ENCODE results near the gene GHR.

GHR gene

DNA sequence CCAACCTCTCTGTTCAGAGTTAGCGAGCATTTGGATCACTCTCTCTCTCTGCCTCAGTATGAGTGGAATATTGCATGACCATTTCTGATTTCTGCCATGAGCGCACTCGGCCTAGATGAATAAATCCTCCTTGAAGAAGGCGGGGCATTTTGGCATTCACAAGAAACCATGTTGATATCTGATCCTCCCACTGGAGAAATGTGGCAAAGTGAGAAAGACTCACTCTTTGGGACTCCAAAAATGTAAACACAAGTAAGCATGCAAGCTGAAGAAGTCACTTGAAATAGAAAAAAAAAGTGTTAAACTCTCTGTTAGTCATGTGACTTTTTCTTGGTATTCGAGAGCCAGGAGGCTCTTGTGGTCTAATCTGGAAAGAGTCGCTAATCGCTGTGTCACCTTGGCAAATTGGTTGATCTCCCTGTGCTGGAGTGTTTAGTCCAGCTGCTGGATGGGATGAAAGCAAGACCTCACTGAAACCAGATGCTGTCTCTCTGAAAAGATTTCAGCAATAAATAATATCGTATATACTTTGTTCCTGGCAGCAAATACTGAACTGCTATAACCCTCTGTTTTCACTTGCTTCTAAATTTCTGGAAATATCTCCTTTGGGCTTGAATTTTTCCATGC, 95.5 kb downstream of the GHR start:
- DNase-seq, result no peak

DNA sequence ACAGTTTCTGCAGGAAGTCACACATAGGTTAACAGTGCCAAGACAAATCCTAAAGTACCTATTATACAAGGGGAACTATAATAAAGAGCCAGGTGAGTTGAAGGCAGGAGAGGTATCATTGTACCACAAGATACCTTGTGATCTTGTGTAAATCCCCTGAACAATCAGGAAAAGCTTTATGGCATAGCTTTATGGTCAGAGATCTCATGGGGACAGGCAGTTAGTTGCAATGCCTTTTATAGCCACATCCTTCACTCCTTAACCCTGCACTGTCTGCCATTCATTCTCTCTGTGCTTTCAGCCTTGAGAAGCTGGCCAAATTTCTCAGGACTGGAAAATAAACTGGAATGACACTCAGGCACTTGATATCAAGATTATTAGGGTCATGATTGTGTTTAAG, 97.0 kb downstream of the GHR start:
- no peak for DNase-seq

DNA sequence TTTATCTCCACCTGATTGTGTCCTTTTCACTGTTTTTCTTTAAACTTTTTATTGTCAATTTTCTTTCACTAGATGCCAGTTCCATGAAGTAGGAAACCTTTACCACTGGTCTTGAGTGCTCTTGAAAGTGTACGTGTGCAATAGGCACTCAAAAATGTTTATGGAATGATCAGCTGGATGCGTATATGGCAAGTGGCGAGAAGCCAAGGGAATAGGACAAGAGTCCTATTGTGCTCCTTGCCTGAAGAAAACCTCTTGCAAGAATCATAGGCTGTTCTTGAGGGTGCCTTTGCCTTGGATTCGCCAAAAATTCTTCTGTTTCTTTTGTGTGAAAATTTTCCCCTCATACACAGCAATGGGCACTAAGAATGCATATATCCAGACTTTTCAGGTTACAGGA, 97.7 kb downstream of the GHR start:
- DNase-seq, result no peak

DNA sequence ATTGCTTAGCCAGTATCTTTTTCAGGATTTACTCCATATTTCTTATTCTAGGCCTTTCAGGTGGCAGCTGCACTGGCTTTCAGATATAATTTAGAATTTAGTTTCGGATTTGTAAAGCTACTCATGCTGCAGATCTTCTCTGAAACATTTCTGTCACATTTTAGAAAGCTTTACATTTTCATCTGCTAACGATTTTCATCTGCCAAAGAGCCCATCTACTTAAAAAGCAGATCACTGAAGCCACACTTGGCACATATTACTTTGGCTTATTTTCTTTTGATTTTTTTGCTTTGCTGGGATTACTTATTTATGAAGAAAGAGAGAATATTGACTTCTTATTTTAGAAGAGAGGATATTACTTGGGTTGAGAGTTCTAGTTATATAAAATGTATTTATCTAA, 98.2 kb downstream of the GHR start:
- DNase-seq, result no peak

DNA sequence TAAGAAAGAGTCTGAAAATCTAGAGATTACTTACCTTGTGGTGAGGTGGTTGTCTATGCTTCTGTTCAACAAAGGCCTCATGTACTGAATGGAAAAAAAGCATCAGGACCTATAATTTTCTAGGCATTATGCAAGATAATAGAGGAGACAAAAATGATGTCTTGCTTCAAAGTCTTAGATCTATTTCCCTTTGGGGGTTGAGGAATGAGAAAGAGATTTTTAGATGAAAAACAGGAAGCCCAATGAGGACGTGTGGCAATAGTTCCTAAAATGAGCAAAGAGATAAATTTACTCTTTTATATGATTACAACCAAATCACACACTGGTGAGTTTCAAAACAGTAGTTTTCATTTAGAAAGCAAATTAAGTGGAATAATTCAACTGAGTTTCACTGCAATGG, 99.5 kb downstream of the GHR start:
- no peak for DNase-seq

DNA sequence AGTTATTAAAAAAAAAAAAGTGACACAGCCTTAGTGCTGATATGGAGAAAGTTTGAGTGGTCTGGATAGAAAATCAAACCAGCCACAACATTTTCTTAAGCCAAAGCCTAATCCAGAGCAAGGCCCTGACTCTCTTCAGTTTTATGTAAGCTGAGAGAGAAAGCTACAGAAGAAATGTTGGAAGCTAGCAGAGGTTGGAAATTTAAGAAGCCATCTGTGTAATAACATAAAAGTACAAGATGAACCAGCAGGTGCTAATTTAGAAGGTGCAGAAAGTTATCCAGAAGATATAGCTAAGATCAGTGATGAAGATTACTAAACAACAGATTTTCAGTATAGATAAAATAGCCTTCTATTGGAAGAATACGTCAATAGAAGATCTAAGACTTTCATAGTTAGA, 102.9 kb downstream of the GHR start:
- no peak for DNase-seq

DNA sequence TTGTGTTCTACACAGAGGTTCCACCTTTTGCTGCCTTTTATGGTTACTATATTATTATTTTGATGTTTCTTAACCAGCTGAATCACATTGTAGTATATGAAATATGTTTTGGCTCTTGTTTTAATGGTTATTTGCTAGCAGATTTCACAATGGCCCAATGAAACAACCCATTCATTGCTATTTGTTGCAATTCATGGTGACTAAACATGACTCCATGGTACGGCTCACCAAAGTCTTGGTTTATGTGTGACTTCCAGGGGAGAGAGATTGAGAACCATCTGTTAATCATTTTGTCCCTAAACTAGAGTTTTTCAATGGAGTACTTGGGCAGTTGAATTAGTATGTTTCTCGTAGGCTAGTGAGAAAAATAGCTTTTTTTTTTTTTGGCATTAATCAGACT, 108.4 kb downstream of the GHR start:
- no peak for DNase-seq

DNA sequence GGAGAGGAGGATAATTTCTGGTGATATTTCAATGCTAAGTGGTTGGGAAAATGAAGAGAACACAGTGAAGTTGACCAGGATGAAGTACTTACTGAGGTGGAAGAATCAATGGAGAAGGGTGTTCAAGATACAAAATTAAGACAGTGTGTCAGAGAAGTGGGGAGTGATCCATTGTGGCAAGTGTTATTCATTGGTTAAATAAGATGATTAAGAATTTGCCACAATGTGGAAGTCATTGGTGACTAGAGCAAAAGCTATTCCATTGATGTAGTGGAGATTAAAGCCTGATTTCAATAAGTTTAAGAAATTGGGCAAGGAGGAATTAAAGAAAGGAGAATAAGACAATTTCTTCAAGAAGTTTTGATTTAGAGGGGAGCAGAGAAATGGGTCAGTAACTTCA, 118.9 kb downstream of the GHR start:
- DNase-seq, result no peak

DNA sequence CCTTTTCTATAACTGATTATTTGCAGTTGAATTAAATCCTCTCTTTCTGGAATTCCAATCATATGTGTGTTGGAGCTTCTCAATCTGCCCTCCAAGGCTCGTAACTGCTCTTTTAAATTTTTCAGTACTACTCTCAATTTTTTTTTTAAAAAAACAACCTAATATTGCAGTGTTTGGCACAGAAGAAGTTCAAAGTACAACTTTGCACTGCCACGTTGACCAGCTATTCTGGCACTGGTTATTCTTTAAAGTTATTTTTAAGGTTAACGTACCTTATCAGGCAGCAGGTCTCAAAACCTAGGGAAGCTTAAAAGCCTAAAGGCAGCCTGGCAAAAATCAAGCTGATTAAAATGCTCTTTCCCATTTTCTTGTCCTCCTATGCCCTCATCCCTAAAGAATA, 120.5 kb downstream of the GHR start:
- DNase-seq, result no peak

DNA sequence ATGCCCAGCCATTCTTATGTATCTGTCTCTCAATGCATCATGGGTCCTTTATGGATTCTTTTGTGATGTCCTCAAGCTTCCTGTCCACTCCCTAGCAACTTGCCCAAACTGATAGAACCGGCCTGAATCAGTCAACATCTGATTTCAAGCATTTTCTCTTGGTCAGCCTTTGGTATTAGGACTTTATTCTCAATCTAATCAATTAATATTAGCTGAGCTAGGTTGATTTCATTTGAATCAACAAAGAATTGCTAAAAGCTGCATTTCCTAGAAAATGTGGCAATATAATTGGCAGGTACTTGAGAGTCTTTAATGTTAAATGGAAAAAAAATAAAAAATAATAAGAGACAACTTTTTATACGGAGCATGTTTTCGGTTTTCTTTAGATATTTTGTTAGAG, 121.8 kb downstream of the GHR start:
- no peak for DNase-seq

DNA sequence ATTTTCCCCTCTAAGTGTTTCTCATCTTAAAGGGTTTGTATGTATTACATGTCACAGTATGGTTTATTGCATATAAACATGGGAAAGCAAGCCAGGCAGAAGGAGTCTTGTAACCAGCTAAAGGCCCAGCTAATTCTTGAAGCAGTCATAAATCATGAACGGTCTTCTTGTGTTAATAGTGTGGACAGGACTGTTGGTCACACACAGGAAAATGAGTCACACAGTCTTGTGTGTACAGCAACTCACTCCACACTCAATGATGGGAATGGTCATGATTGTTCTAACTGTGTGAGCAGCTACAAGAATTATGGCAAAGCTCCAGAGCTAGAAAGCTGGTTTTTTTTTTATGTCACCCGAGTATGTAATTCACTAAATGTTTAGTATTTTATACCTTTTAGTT, 123.9 kb downstream of the GHR start:
- DNase-seq, result no peak

DNA sequence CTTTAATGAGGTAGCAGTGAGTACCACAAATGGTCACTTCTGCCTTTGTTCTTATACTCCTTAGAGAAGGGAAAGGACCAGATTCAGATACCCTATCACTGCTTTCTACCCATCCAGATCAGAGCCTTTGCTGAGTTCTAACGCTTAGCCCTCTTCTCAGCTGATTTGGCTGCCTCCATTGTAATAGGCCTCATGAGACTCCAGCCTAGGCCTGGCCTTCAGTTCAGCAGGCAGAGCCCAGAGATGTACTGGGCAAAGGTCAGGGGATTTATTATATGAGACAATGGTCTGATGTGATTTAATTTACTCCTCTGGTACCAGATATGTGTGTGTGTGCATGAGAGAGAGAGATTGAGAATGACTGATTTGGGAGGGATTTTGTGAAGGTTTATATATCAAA, 124.7 kb downstream of the GHR start:
- DNase-seq, result no peak

DNA sequence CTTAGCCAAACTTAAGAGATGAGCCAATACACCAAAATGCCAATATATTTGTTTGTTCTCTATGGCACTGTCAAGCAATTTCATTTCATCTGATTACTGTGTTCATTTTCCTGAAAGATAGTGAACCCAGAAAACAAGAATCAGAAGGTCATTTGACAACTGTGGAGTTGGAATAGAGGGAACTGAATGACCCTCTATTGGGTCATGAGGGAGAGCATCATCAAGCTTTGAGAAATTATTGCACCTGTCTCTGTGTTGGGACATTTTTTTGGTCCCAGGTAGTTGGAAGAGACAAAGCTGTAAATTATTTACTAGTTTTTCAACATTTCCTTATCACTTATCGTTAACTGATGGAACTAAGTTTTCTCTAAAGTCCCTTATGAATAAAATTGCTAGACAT, 129.4 kb downstream of the GHR start:
- DNase-seq, result no peak

DNA sequence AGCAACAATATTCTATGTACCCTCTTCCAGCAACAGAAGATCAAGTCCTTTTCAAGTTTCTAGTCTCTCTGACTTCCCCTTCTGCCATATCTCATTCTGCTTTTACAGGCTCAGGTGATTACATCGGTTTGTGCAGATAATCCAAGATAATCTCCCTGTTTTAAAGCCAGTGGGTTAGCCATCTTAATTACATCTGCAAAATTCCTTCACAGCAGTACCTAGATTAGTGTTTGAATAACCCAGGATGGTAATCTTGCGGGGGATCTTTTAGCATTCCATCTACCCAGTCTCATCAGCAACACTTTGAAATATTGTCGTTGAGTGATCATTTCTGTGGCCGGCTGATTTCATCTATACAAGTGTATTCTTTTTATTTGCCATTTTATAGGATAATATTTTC, 130.2 kb downstream of the GHR start:
- DNase-seq, result no peak

DNA sequence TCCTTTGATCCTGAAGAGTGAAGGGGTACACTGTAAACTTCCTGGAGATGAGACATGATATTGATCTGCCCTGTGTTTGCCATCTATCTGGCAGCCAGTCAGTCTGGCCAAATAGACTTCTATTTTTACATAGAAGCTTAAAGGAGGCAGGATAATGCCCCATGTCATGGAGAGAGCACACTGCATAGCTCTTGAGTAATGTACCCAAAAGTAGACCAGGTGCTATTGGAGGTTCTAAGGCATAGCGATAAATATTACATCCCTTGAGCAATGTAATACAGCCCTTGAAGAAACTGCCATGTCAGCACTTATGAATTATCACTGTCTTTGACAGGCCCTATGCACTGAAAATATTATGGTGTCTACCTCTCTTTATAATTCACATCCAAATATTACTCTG, 131.8 kb downstream of the GHR start:
- DNase-seq, result no peak

DNA sequence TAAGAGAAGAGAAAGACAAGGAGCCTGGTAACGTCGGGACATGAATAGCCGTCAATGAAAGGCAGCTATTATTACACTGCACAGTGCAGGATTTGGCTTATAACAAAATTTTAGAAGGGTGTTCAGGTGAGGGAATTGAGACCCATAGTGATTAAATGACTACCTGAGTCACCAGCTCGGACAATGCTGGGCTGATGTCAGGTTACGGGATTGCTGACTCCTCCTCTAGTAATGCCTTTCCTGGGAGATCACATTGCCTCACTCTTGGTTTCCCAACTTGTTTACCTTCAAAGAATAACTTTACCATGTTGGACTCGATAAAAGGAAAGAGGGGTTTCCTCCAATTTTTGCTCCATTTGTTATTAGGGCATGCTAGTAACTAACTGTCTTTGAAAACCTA, 132.6 kb downstream of the GHR start:
- DNase-seq, result no peak

DNA sequence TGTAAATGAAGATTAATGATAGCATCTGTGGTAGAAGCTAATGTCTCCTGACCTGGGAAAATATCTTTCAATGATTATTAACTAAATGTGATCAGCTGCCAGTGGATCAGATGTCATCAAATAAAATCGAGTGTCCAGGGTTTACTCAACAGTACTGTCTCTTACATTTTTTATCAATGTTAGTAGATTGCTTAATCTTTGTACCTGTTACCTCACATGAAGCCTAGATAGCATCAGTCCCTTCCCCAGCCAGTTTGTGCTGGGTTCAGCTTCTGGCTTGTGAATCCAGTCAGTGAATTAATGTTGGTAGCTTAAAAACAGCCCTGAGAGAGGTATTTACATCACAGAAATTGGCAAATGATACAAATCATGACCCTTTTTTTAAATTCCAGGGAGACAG, 134.4 kb downstream of the GHR start:
- DNase-seq, result no peak

DNA sequence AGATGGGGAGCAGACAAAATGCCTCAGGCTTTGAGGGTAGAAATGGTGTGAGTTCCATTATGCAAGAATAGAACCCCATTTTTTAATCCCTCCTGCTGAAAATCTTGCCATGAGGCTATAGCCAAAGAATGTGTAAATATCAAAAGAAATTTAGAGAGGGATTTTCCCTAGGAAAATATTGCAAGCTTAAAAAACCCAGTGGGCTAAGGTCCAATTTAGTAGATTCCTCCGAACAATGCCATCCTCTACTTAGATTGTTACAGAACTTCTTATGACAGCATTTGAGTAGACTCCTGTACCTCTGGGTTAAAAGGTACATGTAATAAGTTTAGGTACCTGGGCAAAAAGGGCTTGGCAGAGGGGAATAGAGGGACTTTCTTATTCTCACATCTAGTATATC, 138.4 kb downstream of the GHR start:
- no peak for DNase-seq

DNA sequence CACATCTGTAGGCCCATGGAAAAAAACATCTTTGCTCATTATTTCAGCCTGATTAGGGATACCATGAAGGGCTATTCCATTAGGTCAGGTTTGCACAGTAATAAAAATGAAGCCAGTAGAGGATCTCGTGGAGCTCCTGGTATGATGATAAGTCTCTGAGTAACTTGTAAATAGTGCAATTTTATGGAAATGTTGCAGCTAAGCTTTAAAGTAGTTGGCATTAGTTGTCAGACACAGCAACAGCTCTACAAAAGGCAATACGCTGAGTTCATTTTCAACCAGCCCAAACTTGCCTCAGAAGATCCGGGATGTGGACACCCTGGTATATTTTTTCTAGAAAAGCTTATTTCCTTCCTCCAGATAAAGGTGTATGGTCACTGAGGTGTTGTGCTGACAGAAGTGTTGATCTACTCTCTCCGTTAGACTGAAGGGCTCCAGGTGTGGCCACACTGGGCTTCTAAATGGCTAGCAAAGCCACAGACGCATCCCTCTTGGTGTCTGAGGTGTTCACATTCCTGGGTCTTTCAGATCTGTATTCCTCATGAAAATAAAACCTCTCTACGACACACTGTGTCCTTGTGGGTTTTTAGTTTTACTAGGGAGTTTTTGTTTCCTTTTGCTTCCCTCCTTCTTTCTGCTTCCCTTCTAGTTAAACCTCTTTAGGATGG, 141.6 kb downstream of the GHR start:
- DNase-seq, result no peak

DNA sequence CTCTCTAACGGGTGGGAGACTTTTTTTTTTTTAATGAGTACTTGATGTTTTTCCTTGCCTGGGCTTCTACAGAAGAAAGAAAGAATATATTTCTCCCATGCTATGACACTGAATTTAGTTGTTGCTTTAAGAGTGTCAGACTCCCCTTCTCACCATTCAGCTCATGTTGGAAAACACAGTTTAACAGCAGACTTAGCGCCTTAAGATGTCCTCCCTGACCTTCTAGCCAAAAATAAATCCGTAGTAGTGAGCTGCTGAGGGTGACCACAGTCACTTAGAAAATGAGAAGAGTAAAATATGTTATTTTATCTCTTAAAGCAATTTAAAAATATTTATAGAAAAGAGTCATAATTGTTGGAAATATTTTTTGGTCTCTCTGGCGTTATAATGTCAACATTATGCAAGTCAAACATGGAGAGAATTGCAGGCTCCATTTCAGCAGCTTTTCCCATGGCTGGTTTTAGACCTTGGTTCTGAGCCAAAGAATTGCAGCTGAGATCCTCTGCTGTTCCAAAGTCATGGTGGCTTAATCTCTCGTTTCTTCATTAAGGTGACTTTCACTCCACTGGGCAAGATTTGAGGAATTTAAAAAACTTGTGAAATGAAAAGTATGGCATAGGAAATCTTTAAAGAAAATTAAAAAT, 143.5 kb downstream of the GHR start:
- DNase-seq, result no peak

DNA sequence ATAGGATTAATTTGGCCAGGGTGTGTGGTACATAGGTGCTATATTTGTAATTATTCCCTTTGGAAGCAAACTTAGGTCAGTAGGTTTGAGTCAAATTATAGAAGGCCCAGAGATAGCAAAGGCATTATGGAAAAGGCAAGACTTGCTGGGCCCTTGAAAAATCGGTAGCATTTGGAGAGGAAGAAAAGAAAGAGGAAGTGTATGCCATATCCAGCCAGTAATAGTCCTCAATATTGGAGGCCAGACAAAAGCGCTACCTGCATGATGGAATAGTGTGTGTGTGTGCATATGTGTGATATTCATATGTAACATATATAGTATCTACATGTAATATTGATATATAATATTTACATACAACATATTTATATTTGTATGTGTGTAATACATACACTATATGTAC, 146.1 kb downstream of the GHR start:
- DNase-seq, result no peak

DNA sequence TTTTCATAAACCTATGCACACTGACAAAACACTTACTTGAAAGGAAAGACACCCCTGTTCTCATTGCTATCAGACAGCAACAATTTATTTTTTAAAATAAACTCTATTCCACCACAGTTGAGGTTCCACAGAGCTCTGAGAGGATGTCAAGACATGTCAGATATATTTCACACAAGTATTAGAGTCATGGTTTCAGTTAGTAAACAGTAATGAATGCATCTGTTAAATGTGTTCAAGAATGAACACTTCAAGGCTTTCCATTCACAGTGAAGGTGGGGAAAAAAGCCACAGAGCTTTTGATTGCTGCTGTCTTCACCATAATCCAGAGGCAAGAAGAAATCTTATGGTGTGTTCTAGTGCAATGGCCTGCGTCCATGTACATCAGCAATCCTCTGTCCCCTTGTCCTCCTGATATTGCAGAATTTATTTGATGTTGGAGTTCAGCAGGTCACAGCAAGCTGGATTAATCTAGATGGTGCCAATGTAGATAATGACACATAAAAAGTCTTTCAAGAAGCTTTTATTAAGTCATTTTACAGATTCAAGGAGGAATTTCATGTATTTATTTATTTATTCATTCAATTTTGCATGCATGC, 146.8 kb downstream of the GHR start:
- DNase-seq, result no peak

DNA sequence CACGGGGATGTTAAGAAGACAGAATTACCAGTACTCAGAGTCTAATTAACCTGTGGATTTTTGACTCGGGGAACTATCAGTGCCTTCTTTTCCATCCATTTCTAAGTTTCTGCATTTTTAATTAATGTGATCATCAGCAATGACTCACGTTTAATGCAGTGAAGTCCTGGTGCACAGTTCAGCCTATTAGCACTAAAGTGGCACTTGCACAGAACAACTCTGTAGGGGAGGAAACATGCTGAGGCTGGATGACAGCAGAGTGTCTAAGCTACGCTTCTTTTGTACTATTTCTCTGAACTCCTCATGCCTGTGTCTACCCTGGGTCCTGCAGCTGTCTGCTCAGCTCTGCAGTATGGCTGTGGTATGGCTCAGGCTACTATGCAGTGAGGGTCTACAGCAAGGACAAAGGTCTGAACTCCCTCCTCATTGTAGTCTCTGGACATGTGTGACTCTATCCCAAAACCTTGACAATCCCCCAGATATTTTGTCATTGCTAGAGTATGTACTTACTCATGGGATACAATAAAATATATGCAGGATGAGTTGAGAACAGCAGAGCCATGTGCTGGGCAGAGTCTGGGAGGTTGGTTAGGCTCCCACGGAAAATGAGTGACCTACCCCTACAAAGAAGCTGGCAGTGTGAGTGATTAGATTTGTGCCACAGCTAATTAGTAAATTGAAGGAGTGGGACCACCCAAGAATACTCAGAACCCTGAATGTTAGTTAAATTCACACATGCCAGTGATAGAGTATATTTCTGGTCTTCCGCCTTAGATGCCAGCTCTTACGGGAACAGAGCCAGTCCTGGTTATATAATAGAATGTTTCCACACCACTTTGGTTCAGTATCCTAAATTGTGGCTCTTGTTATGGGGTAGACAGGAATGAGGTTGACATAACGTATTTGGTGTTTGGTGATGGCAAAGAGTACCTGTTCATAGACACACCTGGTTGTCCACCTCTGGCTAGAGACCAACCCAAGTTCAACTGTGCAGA, 148.0 kb downstream of the GHR start:
- no peak for DNase-seq
